ENCODE data around the gene SLC22A12. TPM values are rescaled to one million over a fixed set of nuclear protein-coding genes. Genes with fewer than 3 reads are reported as not detected.

The SLC22A12 gene
- polyA plus RNA-seq, 1 of the 3 experiments (the other 2 are of a cell fraction): not detected

- 50% methylated on average over 4 of the region's 4 CpGs for WGBS (ENCODE audit: low lambda C conversion rate)
- Histone ChIP-seq H3K79me2 (ENCODE audit: insufficient read depth) (no peaks in the 10 kb centered on the region), H3K36me3 (replicated peaks in 1 of 2; ENCODE audit: control insufficient read depth in 1 of 2, insufficient read depth in 2 of 2, low read length in 1 of 2) (no peaks in the 10 kb centered on the region), H3K27me3 (ENCODE audit: insufficient read depth) (peaks cover 14% of the 10 kb centered on the region; the same call in 1 of the 2 replicates), H3K27ac (ENCODE audit: low read depth in 2 of 2, low read length in 1 of 2) (no peak overlapping the region), H3K9me2 (no peaks in the 10 kb centered on the region), H3K4me2 (no peak overlapping the region), H3K9ac (no peak overlapping the region), H3K4me1 (ENCODE audit: control insufficient read depth in 1 of 2, insufficient read depth in 2 of 2, low read depth in 1 of 2, low read length in 1 of 2) (peaks cover 0 to 8% of the 10 kb centered on the region in 2 experiments; a peak in 1 of 4 replicates), H4K20me1 (ENCODE audit: insufficient read depth) (no peaks in the 10 kb centered on the region), H2AFZ (ENCODE audit: low read depth) (no peak overlapping the region), H3K9me3 (no peaks in the 10 kb centered on the region), H3K4me3 (ENCODE audit: low read depth in 2 of 2, low read length in 1 of 2) (no peak overlapping the region), H3F3A (replicated peaks; ENCODE audit: insufficient read depth) (no peaks in the 10 kb centered on the region)
- no peak for DNase-seq
- ChIA-PET POLR2A (no interaction called here), CTCF (no interaction called here)
- TF ChIP-seq REST (IDR thresholded peaks at IDR 0.05; ENCODE audit: low read depth, low read length) (no peak), RXRA (IDR thresholded peaks at IDR 0.05; ENCODE audit: borderline replicate concordance, low read depth) (no peak), PBX3 (IDR thresholded peaks at IDR 0.05) (no peak), YY1 (IDR thresholded peaks at IDR 0.05; ENCODE audit: low read depth) (no peak), GATA2 (CRISPR knock-in tag; IDR thresholded peaks at IDR 0.05) (no peak), NRF1 (IDR thresholded peaks at IDR 0.05; ENCODE audit: low read depth, low read length) (no peak), TCF12 (IDR thresholded peaks at IDR 0.05) (no peak), FOXM1 (IDR thresholded peaks at IDR 0.05; ENCODE audit: low read depth) (no peak), IRF3 (IDR thresholded peaks at IDR 0.05; ENCODE audit: low read depth, low read length) (no peak), RCOR1 (IDR thresholded peaks at IDR 0.05; ENCODE audit: low read length) (no peak)
Measured at GRCh38 chr11:64627371-64627770, 36.4 kb downstream of the SLC22A12 start.

GRCh38 chr11:64628596-64628995 is 37.6 kb downstream of the SLC22A12 start:
- H3K9me2 ChIP-seq: no peaks in the 10 kb centered on the region
- no peaks in the 10 kb centered on the region for H3K36me3 ChIP-seq (replicated peaks in 1 of 2; ENCODE audit: control insufficient read depth in 1 of 2, insufficient read depth in 2 of 2, low read length in 1 of 2)
- H3K4me2 ChIP-seq: no peak overlapping the region
- H4K20me1 ChIP-seq (ENCODE audit: insufficient read depth): no peaks in the 10 kb centered on the region
- ChIA-PET POLR2A (no interaction called here), CTCF (interaction anchor here (1.1 kb wide), 1 partner anchor 60 kb away, joined by 3 read pairs; no protein-coding TSS in a partner anchor)
- H3K79me2 ChIP-seq (ENCODE audit: insufficient read depth): no peaks in the 10 kb centered on the region
- DNase-seq: no peak
- H3K4me1 ChIP-seq (ENCODE audit: control insufficient read depth in 1 of 2, insufficient read depth in 2 of 2, low read depth in 1 of 2, low read length in 1 of 2): peaks cover 0 to 6% of the 10 kb centered on the region in 2 experiments; a peak in 1 of 4 replicates
- H3K4me3 ChIP-seq (ENCODE audit: low read depth in 2 of 2, low read length in 1 of 2): no peak overlapping the region
- 59% methylated on average over 2 of the region's 2 CpGs for WGBS (ENCODE audit: low lambda C conversion rate)
- peak overlapping the region in 1 of 2 experiments; percentile 34; a peak in 2 of 4 replicates for H3K27ac ChIP-seq (ENCODE audit: low read depth in 2 of 2, low read length in 1 of 2)
- H3K27me3 ChIP-seq (ENCODE audit: insufficient read depth): peaks cover 14% of the 10 kb centered on the region; the same call in 1 of the 2 replicates
- H3F3A ChIP-seq (replicated peaks; ENCODE audit: insufficient read depth): no peaks in the 10 kb centered on the region
- H2AFZ ChIP-seq (ENCODE audit: low read depth): no peak overlapping the region
- no peaks in the 10 kb centered on the region for H3K9me3 ChIP-seq
- TF ChIP-seq FOXM1 (IDR thresholded peaks at IDR 0.05; ENCODE audit: low read depth) (no peak), POLR2AphosphoS5 (IDR thresholded peaks at IDR 0.05; ENCODE audit: low read depth, low read length) (no peak), NFIC (IDR thresholded peaks at IDR 0.05; ENCODE audit: borderline replicate concordance) (no peak)
- no peak overlapping the region for H3K9ac ChIP-seq
